ENCODE data around the gene CLIC4. TPM values are rescaled to one million over a fixed set of nuclear protein-coding genes. Genes with fewer than 3 reads are reported as not detected.

The CLIC4 gene
- total and polyA plus RNA-seq, 9 of the 15 experiments (the other 6 are each of a cell fraction or from before 2014, with no cell fraction given): 16.0 to 67.5 (median 38.4) TPM

GRCh38 chr1:24704411-24705259 is 40.6 kb upstream of the CLIC4 start:
- Histone ChIP-seq H3K79me2 (ENCODE audit: control insufficient read depth, insufficient read depth, low read length) (no peaks in the 10 kb centered on the region), H3K36me3 (ENCODE audit: control insufficient read depth, insufficient read depth, low read length) (no peaks in the 10 kb centered on the region), H4K20me1 (replicated peaks; ENCODE audit: control insufficient read depth, insufficient read depth, low read length) (no peaks in the 10 kb centered on the region), H3K9ac (ENCODE audit: insufficient read depth in 1 of 2, low read depth in 2 of 2, low read length in 2 of 2) (peak overlapping the region; percentile 39 to 59; a peak in 2 of 4 replicates), H3K9me3 (replicated peaks; ENCODE audit: control insufficient read depth, insufficient read depth, low read depth, low read length) (no peaks in the 10 kb centered on the region), H3K9me1 (ENCODE audit: control insufficient read depth, insufficient read depth, low read length) (no peaks in the 10 kb centered on the region), H3K27ac (ENCODE audit: extremely low read depth, low read depth, low read length) (peak overlapping the region; percentile 43; the same call in 2 of the 3 replicates), H3K4me2 (ENCODE audit: insufficient read depth, low read length) (peak overlapping the region; percentile 70; the same call in 1 of the 2 replicates), H3K27me3 (ENCODE audit: control insufficient read depth in 2 of 2, insufficient read depth in 2 of 2, low read length in 2 of 2) (no peaks in the 10 kb centered on the region), H3K4me1 (replicated peaks in 1 of 2; ENCODE audit: control insufficient read depth in 2 of 2, insufficient read depth in 2 of 2, low read length in 2 of 2) (peaks cover 17 to 21% of the 10 kb centered on the region in 2 experiments), H2AFZ (ENCODE audit: low read depth, low read length) (peak overlapping the region; percentile 97), H3K4me3 (no peak overlapping the region)
- CTCF ChIA-PET (ENCODE audit: low intra/inter-chr PET ratio): interaction anchor here (0.7 kb wide), 1 partner anchor 126 kb away, joined by 3 read pairs; no protein-coding TSS in a partner anchor
- in situ Hi-C loops (cut with MboI): no loop called here
- POLR2A ChIA-PET: interaction anchor here (1.0 to 2.0 kb wide), 8 partner anchors 9 to 120 kb away, joined by 3 to 14 read pairs (median 5); partner anchors contain the start of gene CLIC4
- no peak for FAIRE-seq
- ATAC-seq: peak; percentile 7; the same call in 2 of the 3 replicates
- 59% methylated on average over 9 of the region's 16 CpGs for WGBS (ENCODE audit: insufficient coverage, low coverage, missing lambda C conversion rate)
- DNase-seq (ENCODE audit: extremely low read depth in 1 of 4, low spot score in 3 of 4): peak; percentile 42 to 65 (median 60)
- no TSS peak for BruUV-seq (replicated peaks)
- intact Hi-C loops (cut with micrococcal nuclease): loop anchor here (2.0 kb wide), 1 partner anchor 40 kb away; the partner anchor contains the start of gene CLIC4
- TF ChIP-seq MYNN (IDR thresholded peaks at IDR 0.05): no peak
- TF ChIP-seq MYNN (CRISPR knock-in tag; IDR thresholded peaks at IDR 0.05): no peak
- TF ChIP-seq ZKSCAN3 (CRISPR knock-in tag; IDR thresholded peaks at IDR 0.05): no peak
- TF ChIP-seq ETS2 (tag; IDR thresholded peaks at IDR 0.05; ENCODE audit: borderline replicate concordance, poor library complexity, severe bottlenecking): no peak
- 0 out of 2 replicates have a peak, but pooled peaks have one; percentile 64 for TF ChIP-seq TRIM25 (IDR thresholded peaks at IDR 0.05; ENCODE audit: borderline replicate concordance)
- TF ChIP-seq ZNF609 (CRISPR knock-in tag; IDR thresholded peaks at IDR 0.05; ENCODE audit: borderline replicate concordance): no peak
- no peak for TF ChIP-seq NCOA2 (IDR thresholded peaks at IDR 0.05; ENCODE audit: partially characterized antibody in 2 of 2)
- no peak for TF ChIP-seq ZBTB43 (CRISPR knock-in tag; IDR thresholded peaks at IDR 0.05)
- 0 out of 2 replicates have a peak, but pooled peaks have one; percentile 23 for TF ChIP-seq JUND (IDR thresholded peaks at IDR 0.05; ENCODE audit: borderline replicate concordance, low read depth, low read length)
- TF ChIP-seq JUND (tag; IDR thresholded peaks at IDR 0.05; ENCODE audit: borderline replicate concordance, low read depth, low read length): 0 out of 3 replicates have a peak, but pooled peaks have one; percentile 7
- TF ChIP-seq HOXB6 (CRISPR knock-in tag; IDR thresholded peaks at IDR 0.05; ENCODE audit: borderline replicate concordance): no peak
- no peak for TF ChIP-seq HEY1 (CRISPR knock-in tag; IDR thresholded peaks at IDR 0.05; ENCODE audit: borderline replicate concordance)

All from K562 (cell line).